ENCODE results near the gene CLDN4.

- TF ChIP-seq ZNF384 (IDR thresholded peaks at IDR 0.05) = no peak
- no peak for TF ChIP-seq SUZ12 (IDR thresholded peaks at IDR 0.05)
- no peak for TF ChIP-seq BHLHE40 (IDR thresholded peaks at IDR 0.05; ENCODE audit: borderline replicate concordance)
- TF ChIP-seq CTBP1 (IDR thresholded peaks at IDR 0.05; ENCODE audit: borderline replicate concordance) = no peak
- TF ChIP-seq FOXM1 (IDR thresholded peaks at IDR 0.05; ENCODE audit: borderline replicate concordance) = no peak
- no peak for TF ChIP-seq HDGF (IDR thresholded peaks at IDR 0.05; ENCODE audit: borderline replicate concordance)
- no peak for TF ChIP-seq NFRKB (IDR thresholded peaks at IDR 0.05)
- no peak for TF ChIP-seq FOXA1 (IDR thresholded peaks at IDR 0.05)
- TF ChIP-seq SP1 (IDR thresholded peaks at IDR 0.05) = no peak
- TF ChIP-seq ELF4 (IDR thresholded peaks at IDR 0.05) = no peak
- TF ChIP-seq, protein P1, sequence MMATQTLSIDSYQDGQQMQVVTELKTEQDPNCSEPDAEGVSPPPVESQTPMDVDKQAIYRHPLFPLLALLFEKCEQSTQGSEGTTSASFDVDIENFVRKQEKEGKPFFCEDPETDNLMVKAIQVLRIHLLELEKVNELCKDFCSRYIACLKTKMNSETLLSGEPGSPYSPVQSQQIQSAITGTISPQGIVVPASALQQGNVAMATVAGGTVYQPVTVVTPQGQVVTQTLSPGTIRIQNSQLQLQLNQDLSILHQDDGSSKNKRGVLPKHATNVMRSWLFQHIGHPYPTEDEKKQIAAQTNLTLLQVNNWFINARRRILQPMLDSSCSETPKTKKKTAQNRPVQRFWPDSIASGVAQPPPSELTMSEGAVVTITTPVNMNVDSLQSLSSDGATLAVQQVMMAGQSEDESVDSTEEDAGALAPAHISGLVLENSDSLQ (IDR thresholded peaks at IDR 0.05) = no peak
- TF ChIP-seq LEF1 (IDR thresholded peaks at IDR 0.05; ENCODE audit: borderline replicate concordance) = no peak
- TF ChIP-seq L3MBTL2 (conservative IDR thresholded peaks at IDR 0.05) = no peak
Observed at GRCh38 chr7:73858807-73859206, 28.0 kb downstream of the CLDN4 start.
